Fibroblast of peridontal ligament (primary cell): ENCODE measurements around the gene SNTG2.
A peak's percentile ranks its signal among the peaks of the same experiment; 100 is the strongest.

Experiments used
- DNase-seq: peaks from one replicate; pipeline ENCODE4 v3.0.0-alpha.2; 2010; ENCODE audit errors: extremely low read depth

Gene SNTG2

GRCh38 chr2:1318366-1319009 lies 367.8 kb downstream of the SNTG2 start:
- DNase-seq = no peak

GRCh38 chr2:1319393-1319792 lies 368.7 kb downstream of the SNTG2 start:
- no peak for DNase-seq

GRCh38 chr2:1321321-1321720 lies 370.7 kb downstream of the SNTG2 start:
- DNase-seq = no peak

- no peak for DNase-seq
Measured at GRCh38 chr2:1324884-1325283, 374.2 kb downstream of the SNTG2 start.

GRCh38 chr2:1328684-1329083 lies 378.0 kb downstream of the SNTG2 start:
- DNase-seq = no peak

- DNase-seq = no peak
Measured at GRCh38 chr2:1339388-1340140, 388.9 kb downstream of the SNTG2 start.

GRCh38 chr2:1340141-1340512 lies 389.5 kb downstream of the SNTG2 start:
- DNase-seq = no peak

- DNase-seq = no peak
Measured at GRCh38 chr2:1341404-1342120, 390.9 kb downstream of the SNTG2 start.

- DNase-seq = no peak
Measured at GRCh38 chr2:1348789-1349188, 398.1 kb downstream of the SNTG2 start.

GRCh38 chr2:1350111-1350510 lies 399.5 kb downstream of the SNTG2 start:
- no peak for DNase-seq

GRCh38 chr2:1353124-1353523 lies 402.5 kb downstream of the SNTG2 start:
- DNase-seq = no peak

GRCh38 chr2:1353543-1353942 lies 402.9 kb downstream of the SNTG2 start:
- DNase-seq = no peak

GRCh38 chr2:1360144-1360543 lies 409.5 kb downstream of the SNTG2 start:
- DNase-seq = no peak

- DNase-seq = no peak
Measured at GRCh38 chr2:1360557-1361250, 410.1 kb downstream of the SNTG2 start.

GRCh38 chr2:1363367-1363766 lies 412.7 kb downstream of the SNTG2 start:
- no peak for DNase-seq

GRCh38 chr2:1366546-1367134 lies 416.0 kb downstream of the SNTG2 start:
- no peak for DNase-seq

GRCh38 chr2:1367601-1368000 lies 417.0 kb downstream of the SNTG2 start:
- no peak for DNase-seq

- DNase-seq = no peak
Measured at GRCh38 chr2:1369905-1370304, 419.3 kb downstream of the SNTG2 start.

- peak; percentile 4 for DNase-seq
Measured at GRCh38 chr2:1370461-1370860, 419.8 kb downstream of the SNTG2 start.

GRCh38 chr2:1371082-1371481 lies 420.4 kb downstream of the SNTG2 start:
- DNase-seq = peak; percentile 20

GRCh38 chr2:1373830-1374229 lies 423.2 kb downstream of the SNTG2 start:
- no peak for DNase-seq

- DNase-seq = no peak
Measured at GRCh38 chr2:1374287-1374686, 423.6 kb downstream of the SNTG2 start.
